NCI-H2107 (cell line): ENCODE measurements around the gene KCNIP3.
"Not testable (repeated sequence)": the region's sequence is repeated elsewhere in the genome, so short reads cannot be mapped to it uniquely, and the experiment has no call there.

Source experiments
- DNase-seq: peaks from one replicate; lab custom pipeline; 2025; lab: John Stamatoyannopoulos, UW

KCNIP3 gene

DNA sequence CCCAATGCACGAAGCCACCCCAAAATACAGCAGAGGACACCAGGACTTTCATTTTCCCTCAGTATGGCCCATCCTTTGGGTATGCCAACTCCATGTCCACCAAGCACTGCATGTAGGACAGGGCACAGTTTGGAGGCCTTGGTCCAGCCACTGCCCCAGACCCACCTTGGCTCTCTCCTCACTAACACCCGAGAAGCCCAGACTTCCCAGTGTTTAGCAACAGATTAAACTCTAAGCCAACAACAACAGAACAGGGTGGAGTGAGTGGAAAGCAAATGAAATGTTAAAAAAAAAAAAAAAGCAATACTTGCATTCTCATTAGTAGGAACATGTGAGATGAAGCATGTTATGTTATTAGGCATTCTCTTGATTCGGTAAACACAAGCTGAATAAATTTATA, 118.0 kb downstream of the KCNIP3 start:
- not testable (repeated sequence) for DNase-seq

DNA sequence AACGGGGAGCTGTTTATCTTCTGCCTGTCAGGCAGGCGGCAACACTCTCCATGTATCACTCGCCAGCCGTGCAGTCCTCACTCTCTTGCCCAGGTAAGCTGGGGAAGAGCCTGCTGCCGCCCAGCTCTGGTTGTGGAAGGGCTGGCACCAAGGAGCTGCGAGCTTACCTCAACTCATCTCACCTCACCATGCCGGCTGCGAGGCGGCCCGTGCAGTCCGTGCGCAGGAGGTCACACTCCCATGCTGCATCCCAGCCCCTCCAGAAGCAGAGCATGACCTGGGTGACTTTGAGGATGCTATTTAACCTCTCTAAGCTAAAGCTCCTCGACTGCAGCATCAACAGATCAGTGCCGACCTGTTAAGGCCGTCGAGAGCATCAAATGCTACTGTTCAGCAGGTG, 118.4 kb downstream of the KCNIP3 start:
- not testable (repeated sequence) for DNase-seq

- not testable (repeated sequence) for DNase-seq
These were observed 130.2 kb downstream of the KCNIP3 start for GRCh38 chr2:95427196-95427867.

DNA sequence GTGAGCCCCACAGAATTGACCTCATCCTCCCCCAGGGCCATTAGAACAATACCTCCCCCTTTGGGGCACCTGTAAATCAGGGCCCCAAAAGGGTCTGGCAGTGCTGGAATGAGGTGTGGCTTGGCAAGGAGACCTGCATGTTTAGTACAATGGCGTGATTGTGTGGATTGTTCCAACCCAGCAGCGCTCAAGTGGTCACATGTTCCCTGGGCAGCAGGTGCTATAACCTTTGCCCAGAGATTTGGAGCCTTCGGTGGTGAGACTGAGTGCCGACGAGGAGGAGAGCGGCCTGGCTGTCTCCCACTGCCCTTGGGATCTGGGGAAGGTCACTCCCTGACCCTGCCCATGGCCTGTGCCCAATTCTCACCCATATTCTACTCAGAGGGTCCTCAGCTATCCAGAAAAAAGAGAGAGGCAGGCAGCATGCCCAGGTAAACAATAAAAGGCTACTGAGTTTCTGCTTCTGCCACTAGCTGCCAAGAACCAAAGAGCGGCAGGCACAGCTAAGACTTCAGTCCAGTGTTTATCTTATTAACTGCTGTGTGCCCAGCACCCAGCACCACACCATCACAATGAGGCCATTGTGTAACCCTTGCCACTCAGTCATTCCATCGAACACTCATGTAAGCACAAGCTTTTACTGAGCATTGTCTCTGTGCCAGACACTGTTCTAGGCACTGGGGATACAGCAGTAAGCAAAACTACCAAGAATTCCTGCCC, 132.8 kb downstream of the KCNIP3 start:
- DNase-seq = not testable (repeated sequence)

DNA sequence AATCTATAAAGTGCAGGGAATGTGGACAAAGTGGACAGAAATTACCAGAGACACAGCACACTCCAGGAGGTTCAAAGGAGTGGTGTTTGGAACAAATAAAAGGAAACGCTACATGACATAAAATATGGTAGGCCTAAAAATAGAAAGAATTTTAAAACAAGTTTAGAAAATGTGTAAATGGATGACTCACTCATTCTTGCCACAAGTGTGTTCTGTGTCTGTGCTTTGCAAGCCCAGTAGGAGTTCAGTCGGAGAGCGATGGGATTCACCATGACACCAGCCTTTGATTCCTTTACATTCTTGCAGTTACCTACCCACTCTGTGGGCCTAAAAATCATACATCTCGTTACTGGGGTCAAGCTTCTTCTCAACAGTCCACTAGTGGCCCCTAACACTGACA, 136.2 kb downstream of the KCNIP3 start:
- not testable (repeated sequence) for DNase-seq

DNA sequence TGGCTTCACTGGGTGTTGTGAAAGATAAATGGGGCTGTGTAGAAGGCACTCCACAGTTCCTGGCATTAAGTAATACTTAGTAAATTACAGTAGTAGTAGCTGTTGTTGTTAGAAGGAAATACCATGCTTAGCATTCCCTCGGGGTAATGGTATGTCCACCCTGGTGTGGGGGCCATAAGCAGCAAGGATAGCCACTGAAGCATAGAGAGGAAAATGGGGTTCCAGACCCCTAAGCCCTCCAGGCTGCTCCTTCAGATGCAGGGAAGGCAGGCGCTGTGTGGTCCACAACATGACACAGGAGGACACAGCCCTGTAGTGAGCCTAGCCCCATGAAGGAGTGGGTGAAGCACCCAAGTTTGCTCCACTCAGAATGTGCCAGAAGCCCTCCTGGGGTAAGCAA, 136.8 kb downstream of the KCNIP3 start:
- DNase-seq = not testable (repeated sequence)

GRCh38 chr2:95434507-95435076, 137.4 kb downstream of the KCNIP3 start:
- DNase-seq = not testable (repeated sequence)

DNA sequence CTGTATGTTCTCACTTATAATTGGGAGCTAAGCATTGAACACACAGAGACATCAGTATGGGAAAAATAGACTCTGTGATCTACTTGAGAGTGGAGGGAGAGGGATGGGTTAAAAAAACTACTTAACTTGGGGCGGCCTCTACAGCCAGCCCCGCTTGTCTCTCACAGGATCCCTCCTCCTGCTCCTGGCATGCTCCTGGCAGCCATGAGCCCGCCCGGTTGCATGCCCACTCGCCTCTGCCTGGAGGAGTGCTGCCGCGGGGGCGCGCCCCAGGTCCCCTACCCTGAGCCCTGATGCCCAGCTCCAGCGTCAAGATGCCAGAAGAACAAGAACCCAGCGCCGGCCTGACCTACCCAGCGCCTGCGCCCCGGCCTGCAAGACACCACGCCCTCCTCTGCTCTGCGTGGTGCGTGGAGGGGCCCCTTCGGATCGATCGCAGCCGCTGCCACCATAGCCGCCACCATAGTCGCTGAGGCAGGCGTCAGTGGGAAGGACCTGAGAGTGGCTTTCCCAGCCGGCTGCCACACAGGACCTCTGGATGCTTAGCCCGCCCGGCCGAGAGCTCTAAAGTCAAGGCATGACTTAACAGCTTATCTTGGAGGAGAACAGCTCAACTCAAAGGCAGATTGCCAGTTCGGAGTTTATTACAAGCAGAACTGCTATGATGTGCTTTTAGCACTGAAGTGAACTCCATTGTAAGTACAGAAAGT, 138.2 kb downstream of the KCNIP3 start:
- not testable (repeated sequence) for DNase-seq
